ENCODE data around the gene CHRM2.

DNA sequence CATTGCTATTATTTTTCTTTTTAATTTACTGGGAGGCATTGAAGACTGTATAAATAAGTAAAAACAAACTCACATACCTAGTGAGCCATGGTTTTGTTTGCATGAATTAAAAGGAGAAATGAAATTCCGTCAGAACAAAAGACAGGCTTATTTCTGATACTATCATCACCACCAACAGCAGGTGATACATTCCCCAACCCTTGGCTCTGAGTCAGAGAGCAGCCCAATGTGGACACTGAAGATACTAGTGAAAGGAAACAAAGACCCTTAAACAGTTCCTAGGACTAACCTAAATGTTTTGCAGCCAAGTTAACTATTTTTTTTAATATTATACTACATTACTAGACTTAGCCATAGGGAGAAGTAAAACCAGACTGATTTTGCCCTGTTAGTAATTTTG, 31.6 kb downstream of the CHRM2 start:
- TF ChIP-seq, protein P1, sequence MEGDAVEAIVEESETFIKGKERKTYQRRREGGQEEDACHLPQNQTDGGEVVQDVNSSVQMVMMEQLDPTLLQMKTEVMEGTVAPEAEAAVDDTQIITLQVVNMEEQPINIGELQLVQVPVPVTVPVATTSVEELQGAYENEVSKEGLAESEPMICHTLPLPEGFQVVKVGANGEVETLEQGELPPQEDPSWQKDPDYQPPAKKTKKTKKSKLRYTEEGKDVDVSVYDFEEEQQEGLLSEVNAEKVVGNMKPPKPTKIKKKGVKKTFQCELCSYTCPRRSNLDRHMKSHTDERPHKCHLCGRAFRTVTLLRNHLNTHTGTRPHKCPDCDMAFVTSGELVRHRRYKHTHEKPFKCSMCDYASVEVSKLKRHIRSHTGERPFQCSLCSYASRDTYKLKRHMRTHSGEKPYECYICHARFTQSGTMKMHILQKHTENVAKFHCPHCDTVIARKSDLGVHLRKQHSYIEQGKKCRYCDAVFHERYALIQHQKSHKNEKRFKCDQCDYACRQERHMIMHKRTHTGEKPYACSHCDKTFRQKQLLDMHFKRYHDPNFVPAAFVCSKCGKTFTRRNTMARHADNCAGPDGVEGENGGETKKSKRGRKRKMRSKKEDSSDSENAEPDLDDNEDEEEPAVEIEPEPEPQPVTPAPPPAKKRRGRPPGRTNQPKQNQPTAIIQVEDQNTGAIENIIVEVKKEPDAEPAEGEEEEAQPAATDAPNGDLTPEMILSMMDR (IDR thresholded peaks at IDR 0.05) = no peak
- no peak for TF ChIP-seq POLR2A (IDR thresholded peaks at IDR 0.05)

Measured in uterus (tissue), 2 donors.